RWPE2 (cell line): Measurements from ENCODE around the gene GARNL3.

ENCODE experiments used
- ATAC-seq: fragments of 200-7000 bp; cut with Tn5 transposase; 3 replicates; pipeline ENCODE4 v1.9.1; 2021; ENCODE audit warnings: low read depth
- DNase-seq: peaks from one replicate; pipeline ENCODE4 v3.0.0-alpha.2; 2020; ENCODE audit warnings: low spot score
- H3K27ac ChIP-seq: fragments of 450-650 bp; 2 replicates; pipeline ENCODE4 v1.5.1; 2017; ENCODE audit warnings: mild to moderate bottlenecking; ENCODE audit not compliant: poor library complexity, severe bottlenecking
- H3K27me3 ChIP-seq: fragments of 250-450 bp; sonication (Bioruptor Pico); 2 replicates; pipeline ENCODE4 v1.5.1; 2021; ENCODE audit warnings: mild to moderate bottlenecking, moderate library complexity; ENCODE audit not compliant: insufficient read depth, poor library complexity, severe bottlenecking
- H3K36me3 ChIP-seq: fragments of 250-450 bp; sonication (Bioruptor Pico); 2 replicates; pipeline ENCODE4 v1.5.1; 2020; ENCODE audit warnings: low read depth, mild to moderate bottlenecking, moderate library complexity
- H3K4me1 ChIP-seq: fragments of 250-450 bp; sonication (Bioruptor Pico); 2 replicates; pipeline ENCODE4 v1.5.1; 2021; ENCODE audit warnings: mild to moderate bottlenecking, moderate library complexity; ENCODE audit not compliant: insufficient read depth, poor library complexity, severe bottlenecking
- H3K4me3 ChIP-seq: fragments of 250-450 bp; sonication (Bioruptor Pico); 2 replicates; pipeline ENCODE4 v1.5.1; 2021; ENCODE audit warnings: mild to moderate bottlenecking, moderate library complexity; ENCODE audit not compliant: severe bottlenecking
- H3K9me3 ChIP-seq: fragments of 250-450 bp; sonication (Bioruptor Pico); 2 replicates; pipeline ENCODE4 v1.5.1; 2021; ENCODE audit warnings: mild to moderate bottlenecking, moderate library complexity; ENCODE audit not compliant: severe bottlenecking
- TF ChIP-seq, protein P1 (sequence below): fragments of 450-650 bp; IDR thresholded peaks from one replicate; pipeline ENCODE4 v1.5.1; 2017; ENCODE audit warnings: mild to moderate bottlenecking, moderate library complexity; ENCODE audit not compliant: poor library complexity, severe bottlenecking

The GARNL3 gene

DNA sequence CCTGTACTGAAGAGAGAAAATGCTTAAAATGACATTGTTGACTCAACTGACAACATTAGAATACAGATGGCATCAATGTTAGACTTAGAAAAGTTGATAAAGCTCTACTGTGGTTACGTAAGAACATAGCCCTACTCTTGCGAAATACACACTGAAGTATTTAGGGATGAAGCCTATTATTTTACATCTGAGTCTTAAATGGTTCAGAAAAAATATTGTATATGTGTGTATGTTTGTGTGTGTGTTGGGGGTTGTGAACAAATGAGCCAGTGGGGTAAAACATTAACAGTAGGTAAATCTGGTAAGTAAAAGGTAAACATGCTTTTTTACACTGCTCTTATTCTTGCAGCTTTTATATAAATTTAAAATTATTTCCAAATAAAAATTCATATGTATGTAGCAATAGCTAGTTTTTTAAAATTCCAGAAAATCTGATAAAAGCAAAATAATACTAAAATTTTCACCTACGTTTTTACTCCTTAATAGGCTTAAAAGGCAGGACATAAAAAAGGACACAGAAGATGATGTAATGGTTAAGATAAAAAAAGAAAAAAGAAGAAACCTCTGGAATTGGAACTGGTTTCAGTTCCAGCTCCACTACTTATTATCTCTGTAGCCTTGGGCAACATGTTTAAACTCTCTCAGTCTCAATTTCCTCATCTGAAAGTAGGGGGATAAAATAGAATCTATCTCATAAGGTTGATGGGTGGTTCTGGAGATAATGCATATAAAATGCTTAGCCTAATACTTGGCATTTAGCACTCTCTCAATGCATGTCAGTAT is 44.3 kb downstream of the GARNL3 start:
- Histone ChIP-seq H3K9me3 (no peaks in the 10 kb centered on the region), H3K4me3 (no peak overlapping the region), H3K27me3 (no peaks in the 10 kb centered on the region), H3K4me1 (peaks cover 18% of the 10 kb centered on the region), H3K27ac (no peak overlapping the region), H3K36me3 (no peaks in the 10 kb centered on the region)
- no peak for DNase-seq
- TF ChIP-seq, protein P1, sequence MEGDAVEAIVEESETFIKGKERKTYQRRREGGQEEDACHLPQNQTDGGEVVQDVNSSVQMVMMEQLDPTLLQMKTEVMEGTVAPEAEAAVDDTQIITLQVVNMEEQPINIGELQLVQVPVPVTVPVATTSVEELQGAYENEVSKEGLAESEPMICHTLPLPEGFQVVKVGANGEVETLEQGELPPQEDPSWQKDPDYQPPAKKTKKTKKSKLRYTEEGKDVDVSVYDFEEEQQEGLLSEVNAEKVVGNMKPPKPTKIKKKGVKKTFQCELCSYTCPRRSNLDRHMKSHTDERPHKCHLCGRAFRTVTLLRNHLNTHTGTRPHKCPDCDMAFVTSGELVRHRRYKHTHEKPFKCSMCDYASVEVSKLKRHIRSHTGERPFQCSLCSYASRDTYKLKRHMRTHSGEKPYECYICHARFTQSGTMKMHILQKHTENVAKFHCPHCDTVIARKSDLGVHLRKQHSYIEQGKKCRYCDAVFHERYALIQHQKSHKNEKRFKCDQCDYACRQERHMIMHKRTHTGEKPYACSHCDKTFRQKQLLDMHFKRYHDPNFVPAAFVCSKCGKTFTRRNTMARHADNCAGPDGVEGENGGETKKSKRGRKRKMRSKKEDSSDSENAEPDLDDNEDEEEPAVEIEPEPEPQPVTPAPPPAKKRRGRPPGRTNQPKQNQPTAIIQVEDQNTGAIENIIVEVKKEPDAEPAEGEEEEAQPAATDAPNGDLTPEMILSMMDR = no peak
- no peak for ATAC-seq

DNA sequence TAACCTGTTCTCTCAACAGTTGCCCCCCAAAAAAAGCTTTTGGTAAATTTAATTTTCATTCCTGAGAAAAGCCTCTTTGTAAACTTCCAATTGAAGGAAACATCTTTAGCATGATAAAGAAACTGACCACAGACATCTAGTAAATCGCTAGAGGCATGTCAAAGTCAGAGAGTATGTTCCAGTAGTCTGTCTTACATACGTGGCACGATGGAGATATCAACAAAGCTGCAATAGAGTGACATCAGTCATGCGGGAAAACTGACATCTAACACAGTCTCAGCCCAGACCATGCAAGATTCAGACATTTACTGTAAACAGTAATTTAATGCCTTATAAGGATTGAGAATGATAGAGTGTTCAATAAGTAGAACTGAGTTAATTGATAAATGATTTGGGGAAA is 45.1 kb downstream of the GARNL3 start:
- no peaks in the 10 kb centered on the region for H3K27me3 ChIP-seq
- TF ChIP-seq, protein P1 = no peak
- DNase-seq (no peak), ATAC-seq (no peak)
- H3K27ac ChIP-seq = no peak overlapping the region
- no peak overlapping the region for H3K4me3 ChIP-seq
- no peaks in the 10 kb centered on the region for H3K36me3 ChIP-seq
- no peaks in the 10 kb centered on the region for H3K9me3 ChIP-seq
- peaks cover 18% of the 10 kb centered on the region for H3K4me1 ChIP-seq

- Histone ChIP-seq H3K9me3 (no peaks in the 10 kb centered on the region), H3K27ac (peak overlapping the region; percentile 38), H3K4me1 (peaks cover 18% of the 10 kb centered on the region), H3K27me3 (no peaks in the 10 kb centered on the region), H3K4me3 (no peak overlapping the region), H3K36me3 (no peaks in the 10 kb centered on the region)
- TF ChIP-seq, protein P1 = peak; percentile 73
- ATAC-seq (peak; percentile 83), DNase-seq (no peak)
Observed at GRCh38 chr9:127311239-127311741, 46.7 kb downstream of the GARNL3 start.

GRCh38 chr9:127313042-127313560 is 48.5 kb downstream of the GARNL3 start:
- Histone ChIP-seq H3K4me3 (no peak overlapping the region), H3K27me3 (no peaks in the 10 kb centered on the region), H3K27ac (no peak overlapping the region), H3K36me3 (no peaks in the 10 kb centered on the region), H3K9me3 (no peaks in the 10 kb centered on the region), H3K4me1 (peaks cover 25% of the 10 kb centered on the region)
- no peak for ATAC-seq
- TF ChIP-seq, protein P1 = no peak
- DNase-seq = no peak

DNA sequence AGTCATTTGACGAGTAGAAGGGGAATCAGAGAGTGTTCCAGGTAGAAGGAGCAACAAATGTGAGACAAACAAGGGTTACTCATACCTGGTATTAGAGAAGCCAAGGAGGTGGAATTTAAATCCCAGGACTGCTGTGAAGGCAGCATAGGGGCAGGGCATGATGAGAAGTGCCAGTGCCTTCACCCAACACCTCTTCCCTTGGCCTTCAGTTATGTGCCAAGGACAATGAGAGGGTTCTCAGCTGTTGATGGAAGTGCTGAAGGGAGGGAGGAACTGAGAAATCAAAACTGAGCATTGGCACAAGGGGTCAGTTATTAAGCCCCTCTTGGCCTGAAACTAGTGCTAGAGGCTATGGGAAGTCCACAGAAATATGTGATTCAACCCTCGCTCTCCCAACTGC is 50.3 kb downstream of the GARNL3 start:
- TF ChIP-seq, protein P1 = no peak
- Histone ChIP-seq H3K9me3 (no peaks in the 10 kb centered on the region), H3K27me3 (no peaks in the 10 kb centered on the region), H3K4me1 (peaks cover 15% of the 10 kb centered on the region), H3K36me3 (no peaks in the 10 kb centered on the region), H3K4me3 (no peak overlapping the region), H3K27ac (no peak overlapping the region)
- ATAC-seq = no peak
- no peak for DNase-seq
